Measurements from ENCODE around the gene RTN4IP1. TPM values are rescaled to one million over a fixed set of nuclear protein-coding genes. Genes with fewer than 3 reads are reported as not detected.

The RTN4IP1 gene
- 5.1 and 6.2 TPM in 2 replicates for polyA plus RNA-seq (2013)

- Histone ChIP-seq H3K79me1 (ENCODE audit: low read length) (peaks cover 2% of the 10 kb centered on the region), H3K4ac (ENCODE audit: low read depth, low read length) (peak within 1 kb of the TSS; percentile 89), H4K12ac (ENCODE audit: low read depth, low read length) (peak within 1 kb of the TSS; percentile 86), H2BK5ac (ENCODE audit: low read depth, low read length, poor library complexity) (peak within 1 kb of the TSS; percentile 70), H3K4me3 (ENCODE audit: low read depth, low read length) (peak within 1 kb of the TSS; percentile 86), H3K27me3 (ENCODE audit: insufficient read depth, low read length) (no peaks in the 10 kb centered on the region), H2BK120ac (ENCODE audit: insufficient read depth, low read length, poor library complexity) (peak within 1 kb of the TSS; percentile 81), H4K91ac (ENCODE audit: low read depth, low read length) (peak within 1 kb of the TSS; percentile 90), H3K14ac (ENCODE audit: low read length) (peak within 1 kb of the TSS; percentile 82), H2AFZ (ENCODE audit: insufficient read depth, low read length, poor library complexity) (peak within 1 kb of the TSS; percentile 88), H3K18ac (ENCODE audit: low read length) (peak within 1 kb of the TSS; percentile 77), H3K36me3 (ENCODE audit: control insufficient read depth in 1 of 2, insufficient read depth in 2 of 2, low read length in 2 of 2) (no peaks in the 10 kb centered on the region), H2BK12ac (ENCODE audit: low read length) (peak within 1 kb of the TSS; percentile 9), H2AK5ac (ENCODE audit: low read length) (no peak within 1 kb of the TSS), H3K79me2 (ENCODE audit: control insufficient read depth, insufficient read depth, low read length, poor library complexity) (peaks cover 2% of the 10 kb centered on the region), H3K9ac (ENCODE audit: low read length) (peak within 1 kb of the TSS; percentile 90), H3K4me2 (ENCODE audit: low read length) (peak within 1 kb of the TSS; percentile 70), H3K9me3 (ENCODE audit: insufficient read depth, low read depth, low read length) (no peaks in the 10 kb centered on the region), H3K4me1 (ENCODE audit: control insufficient read depth in 1 of 2, insufficient read depth in 2 of 2, low read length in 2 of 2) (peaks cover 3% of the 10 kb centered on the region in 2 experiments), H3K27ac (ENCODE audit: low read depth, low read length) (peak within 1 kb of the TSS; percentile 57), H4K8ac (ENCODE audit: low read depth, low read length) (peak within 1 kb of the TSS; percentile 97), H3K23ac (ENCODE audit: low read length) (no peak within 1 kb of the TSS)
- DNase-seq = peak; percentile 90 to 98
- WGBS (ENCODE audit: extremely low coverage, insufficient coverage, insufficient read length) = no CpG with 5 or more reads among the region's 46 CpGs
Measured at GRCh38 chr6:106629103-106629858, at the start of gene RTN4IP1, which contains the start of gene QRSL1. RTN4IP1 (minus strand) TSS chr6:106629498; CDS start chr6:106629021, 477 bp downstream. QRSL1 (plus strand) TSS chr6:106629578; CDS start chr6:106629682, 104 bp downstream.

- Histone ChIP-seq H3K18ac (ENCODE audit: low read length) (no peak overlapping the region), H2AK5ac (ENCODE audit: low read length) (no peak overlapping the region), H3K27me3 (ENCODE audit: insufficient read depth, low read length) (no peaks in the 10 kb centered on the region), H3K4me1 (ENCODE audit: control insufficient read depth in 1 of 2, insufficient read depth in 2 of 2, low read length in 2 of 2) (no peaks in the 10 kb centered on the region), H2BK120ac (ENCODE audit: insufficient read depth, low read length, poor library complexity) (no peak overlapping the region), H3K36me3 (ENCODE audit: control insufficient read depth in 1 of 2, insufficient read depth in 2 of 2, low read length in 2 of 2) (no peaks in the 10 kb centered on the region), H3K9ac (ENCODE audit: low read length) (no peak overlapping the region), H2AFZ (ENCODE audit: insufficient read depth, low read length, poor library complexity) (no peak overlapping the region), H4K12ac (ENCODE audit: low read depth, low read length) (no peak overlapping the region), H3K4ac (ENCODE audit: low read depth, low read length) (no peak overlapping the region), H3K79me1 (ENCODE audit: low read length) (no peaks in the 10 kb centered on the region), H3K9me3 (ENCODE audit: insufficient read depth, low read depth, low read length) (no peaks in the 10 kb centered on the region), H3K14ac (ENCODE audit: low read length) (no peak overlapping the region), H2BK5ac (ENCODE audit: low read depth, low read length, poor library complexity) (no peak overlapping the region), H3K4me2 (ENCODE audit: low read length) (no peak overlapping the region), H2BK12ac (ENCODE audit: low read length) (no peak overlapping the region), H4K8ac (ENCODE audit: low read depth, low read length) (no peak overlapping the region), H3K23ac (ENCODE audit: low read length) (no peak overlapping the region), H4K91ac (ENCODE audit: low read depth, low read length) (no peak overlapping the region), H3K27ac (ENCODE audit: low read depth, low read length) (no peak overlapping the region), H3K79me2 (ENCODE audit: control insufficient read depth, insufficient read depth, low read length, poor library complexity) (no peaks in the 10 kb centered on the region), H3K4me3 (ENCODE audit: low read depth, low read length) (no peak overlapping the region)
- WGBS (ENCODE audit: extremely low coverage, insufficient coverage, insufficient read length) = no CpG with 5 or more reads among the region's 3 CpGs
- no peak for DNase-seq
Measured at GRCh38 chr6:106677282-106677681, 48.0 kb upstream of the RTN4IP1 start.

- no peaks in the 10 kb centered on the region for H3K36me3 ChIP-seq (ENCODE audit: control insufficient read depth in 1 of 2, insufficient read depth in 2 of 2, low read length in 2 of 2)
- no peak overlapping the region for H3K9ac ChIP-seq (ENCODE audit: low read length)
- no peak overlapping the region for H4K12ac ChIP-seq (ENCODE audit: low read depth, low read length)
- H3K4me2 ChIP-seq (ENCODE audit: low read length) = no peak overlapping the region
- no peaks in the 10 kb centered on the region for H3K4me1 ChIP-seq (ENCODE audit: control insufficient read depth in 1 of 2, insufficient read depth in 2 of 2, low read length in 2 of 2)
- H2AK5ac ChIP-seq (ENCODE audit: low read length) = no peak overlapping the region
- H3K14ac ChIP-seq (ENCODE audit: low read length) = no peak overlapping the region
- H2AFZ ChIP-seq (ENCODE audit: insufficient read depth, low read length, poor library complexity) = no peak overlapping the region
- no peak overlapping the region for H3K23ac ChIP-seq (ENCODE audit: low read length)
- H2BK12ac ChIP-seq (ENCODE audit: low read length) = no peak overlapping the region
- no peaks in the 10 kb centered on the region for H3K27me3 ChIP-seq (ENCODE audit: insufficient read depth, low read length)
- no peaks in the 10 kb centered on the region for H3K79me1 ChIP-seq (ENCODE audit: low read length)
- no peak overlapping the region for H3K4me3 ChIP-seq (ENCODE audit: low read depth, low read length)
- no peak overlapping the region for H3K4ac ChIP-seq (ENCODE audit: low read depth, low read length)
- no peaks in the 10 kb centered on the region for H3K9me3 ChIP-seq (ENCODE audit: insufficient read depth, low read depth, low read length)
- H4K8ac ChIP-seq (ENCODE audit: low read depth, low read length) = no peak overlapping the region
- H2BK120ac ChIP-seq (ENCODE audit: insufficient read depth, low read length, poor library complexity) = no peak overlapping the region
- H3K27ac ChIP-seq (ENCODE audit: low read depth, low read length) = no peak overlapping the region
- DNase-seq = no peak
- no peak overlapping the region for H3K18ac ChIP-seq (ENCODE audit: low read length)
- H2BK5ac ChIP-seq (ENCODE audit: low read depth, low read length, poor library complexity) = no peak overlapping the region
- peaks cover 2% of the 10 kb centered on the region for H3K79me2 ChIP-seq (ENCODE audit: control insufficient read depth, insufficient read depth, low read length, poor library complexity)
- H4K91ac ChIP-seq (ENCODE audit: low read depth, low read length) = no peak overlapping the region
Measured at GRCh38 chr6:106674541-106675229, 45.4 kb upstream of the RTN4IP1 start.

GRCh38 chr6:106671651-106672050 lies 42.4 kb upstream of the RTN4IP1 start:
- H2BK5ac ChIP-seq (ENCODE audit: low read depth, low read length, poor library complexity) = no peak overlapping the region
- no peak overlapping the region for H4K12ac ChIP-seq (ENCODE audit: low read depth, low read length)
- H3K9ac ChIP-seq (ENCODE audit: low read length) = no peak overlapping the region
- H3K4ac ChIP-seq (ENCODE audit: low read depth, low read length) = no peak overlapping the region
- H3K14ac ChIP-seq (ENCODE audit: low read length) = no peak overlapping the region
- peaks cover 2% of the 10 kb centered on the region for H3K79me2 ChIP-seq (ENCODE audit: control insufficient read depth, insufficient read depth, low read length, poor library complexity)
- H3K9me3 ChIP-seq (ENCODE audit: insufficient read depth, low read depth, low read length) = no peaks in the 10 kb centered on the region
- no peak overlapping the region for H3K18ac ChIP-seq (ENCODE audit: low read length)
- no peak overlapping the region for H3K4me3 ChIP-seq (ENCODE audit: low read depth, low read length)
- H2AK5ac ChIP-seq (ENCODE audit: low read length) = no peak overlapping the region
- H3K27ac ChIP-seq (ENCODE audit: low read depth, low read length) = no peak overlapping the region
- no peak overlapping the region for H3K23ac ChIP-seq (ENCODE audit: low read length)
- H3K27me3 ChIP-seq (ENCODE audit: insufficient read depth, low read length) = no peaks in the 10 kb centered on the region
- no peak overlapping the region for H3K4me2 ChIP-seq (ENCODE audit: low read length)
- peak; percentile 35 to 91 for DNase-seq
- no CpG with 5 or more reads among the region's 3 CpGs for WGBS (ENCODE audit: extremely low coverage, insufficient coverage, insufficient read length)
- H3K36me3 ChIP-seq (ENCODE audit: control insufficient read depth in 1 of 2, insufficient read depth in 2 of 2, low read length in 2 of 2) = no peaks in the 10 kb centered on the region
- H2AFZ ChIP-seq (ENCODE audit: insufficient read depth, low read length, poor library complexity) = no peak overlapping the region
- H3K4me1 ChIP-seq (ENCODE audit: control insufficient read depth in 1 of 2, insufficient read depth in 2 of 2, low read length in 2 of 2) = peaks cover 0 to under 1% of the 10 kb centered on the region in 2 experiments
- no peaks in the 10 kb centered on the region for H3K79me1 ChIP-seq (ENCODE audit: low read length)
- H4K8ac ChIP-seq (ENCODE audit: low read depth, low read length) = no peak overlapping the region
- H2BK120ac ChIP-seq (ENCODE audit: insufficient read depth, low read length, poor library complexity) = no peak overlapping the region
- no peak overlapping the region for H4K91ac ChIP-seq (ENCODE audit: low read depth, low read length)
- no peak overlapping the region for H2BK12ac ChIP-seq (ENCODE audit: low read length)
